SK-N-MC (cell line): ENCODE results near the gene ST6GALNAC6.

Source experiments
- EZH2 ChIP-seq: fragments of 200-600 bp; sonication (generic); IDR thresholded peaks from one replicate; pipeline ENCODE4 v1.6.1; 2017; ENCODE audit warnings: antibody characterized with exemption
- POLR2AphosphoS5 ChIP-seq: IDR thresholded peaks from 2 replicates; pipeline ENCODE4 v1.6.1; 2012; ENCODE audit warnings: mild to moderate bottlenecking, low read depth, low read length, borderline replicate concordance

- no peak for TF ChIP-seq POLR2AphosphoS5
- no peak for TF ChIP-seq EZH2
Measured at GRCh38 chr9:127863191-127863621, 36.2 kb downstream of the ST6GALNAC6 start.
